ENCODE data around the gene ZNF253. TPM values are rescaled to one million over a fixed set of nuclear protein-coding genes. Genes with fewer than 3 reads are reported as not detected.
"Not testable (repeated sequence)": the region's sequence is repeated elsewhere in the genome, so short reads cannot be mapped to it uniquely, and the experiment has no call there.

Gene ZNF253
- total RNA-seq, 1 donor from 2014 or later = 12.4 TPM

DNA sequence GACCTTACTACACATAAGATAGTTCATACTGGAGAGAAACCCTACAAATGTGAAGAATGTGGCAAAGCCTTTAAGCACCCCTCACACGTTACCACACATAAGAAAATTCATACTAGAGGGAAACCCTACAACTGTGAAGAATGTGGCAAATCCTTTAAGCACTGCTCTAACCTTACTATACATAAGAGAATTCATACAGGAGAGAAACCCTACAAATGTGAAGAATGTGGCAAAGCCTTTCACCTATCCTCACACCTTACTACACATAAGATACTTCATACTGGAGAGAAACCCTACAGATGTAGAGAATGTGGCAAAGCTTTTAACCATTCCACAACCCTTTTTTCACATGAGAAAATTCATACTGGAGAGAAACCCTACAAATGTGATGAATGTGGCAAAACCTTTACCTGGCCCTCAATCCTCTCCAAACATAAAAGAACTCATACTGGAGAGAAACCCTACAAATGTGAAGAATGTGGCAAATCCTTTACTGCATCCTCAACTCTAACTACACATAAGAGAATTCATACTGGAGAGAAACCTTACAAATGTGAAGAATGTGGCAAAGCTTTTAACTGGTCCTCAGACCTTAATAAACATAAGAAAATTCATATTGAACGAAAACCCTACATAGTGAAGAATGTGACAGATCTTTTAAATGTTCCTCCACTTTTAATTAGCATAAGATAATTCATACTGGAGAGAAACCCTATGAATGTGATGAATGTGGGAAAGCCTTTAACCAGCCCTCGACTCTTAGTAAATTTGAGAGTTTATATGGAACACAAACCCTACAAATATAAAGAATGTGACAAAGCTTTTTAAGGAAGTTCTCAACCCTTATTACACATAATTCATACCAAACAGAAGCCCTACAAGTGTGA is 26.6 kb downstream of the ZNF253 start:
- intact Hi-C loops (cut with micrococcal nuclease) = not testable (repeated sequence)

DNA sequence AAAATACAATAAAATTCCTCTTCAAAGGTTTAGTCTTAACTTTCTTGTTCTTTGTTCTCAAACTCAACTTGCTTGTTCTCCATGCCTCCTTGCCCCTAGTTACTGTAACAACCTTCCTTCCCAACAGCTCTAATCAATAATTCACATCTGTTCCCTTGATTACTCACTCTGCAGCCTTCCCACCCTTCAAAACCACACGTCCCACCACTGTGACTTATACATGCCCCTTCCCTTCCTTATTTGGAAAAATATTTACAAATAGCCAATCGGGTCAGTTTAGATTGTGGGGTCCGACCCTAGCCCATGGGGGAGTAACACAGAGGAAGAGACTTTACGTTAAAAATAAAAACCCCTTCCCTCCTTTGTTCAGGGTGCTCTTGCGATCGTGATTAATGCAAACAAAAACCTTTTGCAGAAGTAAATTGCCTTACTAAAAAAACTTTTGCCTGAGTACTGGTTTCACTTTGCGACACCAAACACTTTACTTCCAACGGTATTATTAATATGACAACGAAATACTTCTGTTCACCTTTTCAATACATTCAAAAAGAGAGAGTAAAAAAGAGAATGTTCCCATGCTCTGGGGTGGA is 34.6 kb downstream of the ZNF253 start:
- intact Hi-C loops (cut with micrococcal nuclease) = loop anchor here (1.0 to 2.0 kb wide), 4 partner anchors 34 to 231 kb away; partner anchors contain the start of genes ZNF101 and ZNF506

DNA sequence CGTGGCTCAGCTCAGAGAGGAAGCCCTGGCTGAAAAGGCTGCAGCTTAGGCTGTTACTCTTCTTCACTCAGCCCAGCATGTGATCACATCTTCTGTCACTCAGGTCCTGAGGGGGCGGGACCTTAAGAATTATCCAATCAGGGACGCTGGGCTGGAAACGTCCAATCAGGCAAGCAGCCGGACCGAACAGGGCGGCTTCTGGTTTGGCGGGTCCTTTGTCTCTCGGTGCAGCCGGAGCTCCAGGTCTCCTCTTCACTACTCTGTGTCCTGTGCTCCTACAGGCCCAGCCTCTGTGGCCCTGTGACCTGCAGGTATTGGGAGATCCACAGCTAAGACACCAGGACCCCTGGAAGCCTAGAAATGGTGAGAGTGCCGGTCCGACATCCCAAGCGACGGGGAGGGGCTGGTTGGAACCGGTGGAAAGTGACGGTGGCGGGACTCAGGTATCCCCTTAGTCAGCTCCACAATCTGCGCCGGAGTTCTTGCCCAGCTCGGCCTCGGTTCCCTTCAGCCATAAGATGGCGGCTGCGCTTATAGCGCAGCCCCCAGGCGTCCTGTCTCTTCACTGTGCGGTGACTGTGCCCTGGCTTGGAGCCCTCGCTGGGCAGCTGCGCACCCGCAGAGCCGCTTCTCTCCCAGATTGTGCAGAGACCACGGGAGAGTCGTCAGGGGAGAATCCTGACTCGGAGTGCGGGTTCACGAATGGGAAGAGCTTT is 35.2 kb downstream of the ZNF253 start, which contains the start of gene ZNF93:
Gene ZNF93, plus strand, starts transcription at position 218 of the 716 bp plus-strand sequence. Its CDS starts 143 bp downstream, at position 361.
- intact Hi-C loops (cut with micrococcal nuclease) = loop anchor here (1.0 to 2.0 kb wide), 4 partner anchors 35 to 232 kb away; partner anchors contain the start of genes ZNF101 and ZNF506

DNA sequence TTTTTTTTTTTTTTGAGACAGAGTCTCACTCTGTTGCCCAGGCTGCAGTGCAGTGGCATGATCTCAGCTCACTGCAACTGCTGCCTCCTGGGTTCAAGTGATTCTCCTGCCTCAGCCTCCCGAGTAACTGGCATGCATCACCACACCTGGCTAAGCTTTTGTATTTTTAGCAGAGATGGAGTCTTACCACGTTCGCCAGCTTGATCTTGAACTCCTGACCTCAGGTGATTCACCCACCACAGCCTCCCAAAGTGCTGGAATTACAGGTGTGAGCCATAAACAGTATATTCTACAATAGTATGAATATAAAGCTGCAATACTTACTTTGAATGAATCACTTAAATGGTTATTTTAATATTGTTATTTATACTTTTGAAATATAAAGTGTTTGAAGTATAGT is 41.9 kb downstream of the ZNF253 start:
- intact Hi-C loops (cut with micrococcal nuclease) = not testable (repeated sequence)

DNA sequence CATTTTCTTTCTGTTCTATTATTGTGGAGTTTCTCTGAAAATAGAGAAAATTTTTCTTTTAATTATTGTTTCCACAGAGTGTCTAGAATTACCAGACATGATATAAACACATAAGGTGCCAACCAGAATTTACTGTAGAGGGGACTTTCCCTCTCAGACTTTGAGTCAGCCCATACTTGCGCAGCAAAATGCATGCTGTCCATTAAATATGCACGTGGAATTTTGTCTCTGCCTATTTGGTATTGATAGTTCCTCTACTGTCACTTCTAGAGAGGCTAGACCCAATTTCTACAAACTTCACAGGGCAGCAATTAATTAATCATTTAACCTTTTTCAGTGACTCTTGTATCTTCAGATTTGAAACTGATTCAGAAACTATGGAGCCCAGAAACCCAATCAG is 44.0 kb downstream of the ZNF253 start:
- intact Hi-C loops (cut with micrococcal nuclease) = no loop called here

DNA sequence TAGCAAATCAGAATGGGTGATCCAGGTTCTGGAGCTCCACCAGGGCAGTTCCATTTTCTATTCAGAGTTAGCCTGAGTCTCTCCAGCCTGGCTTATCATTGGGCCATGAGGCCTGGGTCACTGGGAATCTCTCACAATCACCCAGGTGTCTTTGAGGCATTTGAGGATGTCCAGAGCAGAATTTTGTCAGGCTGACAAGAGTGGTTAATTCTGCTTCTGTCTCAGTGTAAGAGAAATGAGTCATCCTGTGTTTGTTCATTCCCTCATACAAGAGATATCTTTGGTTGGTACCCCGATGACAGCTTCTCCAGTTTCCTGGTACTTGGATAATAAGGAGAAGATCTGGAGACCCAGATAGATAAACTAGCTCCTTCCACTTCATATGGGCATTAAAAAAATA is 45.5 kb downstream of the ZNF253 start:
- intact Hi-C loops (cut with micrococcal nuclease) = no loop called here

DNA sequence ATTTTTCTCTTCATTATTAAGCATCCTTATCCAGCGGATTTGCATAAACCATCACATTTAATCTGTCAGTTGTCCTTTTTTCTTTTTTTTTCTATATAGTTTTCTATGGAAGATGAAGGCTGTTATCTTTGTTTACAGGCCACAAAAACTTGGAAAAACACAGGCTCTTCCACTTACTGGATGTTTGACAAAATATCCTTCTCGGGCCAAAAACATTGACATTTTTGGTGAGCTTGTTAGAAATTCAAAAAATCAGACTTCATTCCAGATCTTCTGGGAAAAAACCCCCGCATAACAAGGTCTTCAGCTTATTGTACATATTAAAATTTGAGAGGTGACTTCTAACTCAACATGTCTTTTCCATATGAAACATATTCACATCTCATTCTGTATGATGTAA is 48.9 kb downstream of the ZNF253 start:
- intact Hi-C loops (cut with micrococcal nuclease) = no loop called here

DNA sequence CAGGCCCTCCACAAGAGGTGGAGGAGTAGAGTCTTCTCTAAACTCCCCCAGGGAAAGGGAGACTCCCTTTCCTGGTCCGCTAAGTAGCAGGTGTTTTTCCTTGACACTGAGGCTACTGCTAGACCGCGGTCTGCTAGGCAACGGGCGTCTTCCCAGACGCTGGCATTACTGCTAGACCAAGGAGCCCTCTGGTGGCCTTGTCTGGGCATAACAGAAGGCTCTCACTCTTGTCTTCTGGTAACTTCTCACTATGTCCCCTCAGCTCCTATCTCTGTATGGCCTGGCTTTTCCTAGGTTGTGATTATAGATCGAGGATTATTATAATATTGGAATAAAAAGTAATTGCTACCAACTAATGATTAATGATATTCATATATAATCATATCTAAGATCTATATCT is 64.7 kb downstream of the ZNF253 start:
- intact Hi-C loops (cut with micrococcal nuclease) = not testable (repeated sequence)

DNA sequence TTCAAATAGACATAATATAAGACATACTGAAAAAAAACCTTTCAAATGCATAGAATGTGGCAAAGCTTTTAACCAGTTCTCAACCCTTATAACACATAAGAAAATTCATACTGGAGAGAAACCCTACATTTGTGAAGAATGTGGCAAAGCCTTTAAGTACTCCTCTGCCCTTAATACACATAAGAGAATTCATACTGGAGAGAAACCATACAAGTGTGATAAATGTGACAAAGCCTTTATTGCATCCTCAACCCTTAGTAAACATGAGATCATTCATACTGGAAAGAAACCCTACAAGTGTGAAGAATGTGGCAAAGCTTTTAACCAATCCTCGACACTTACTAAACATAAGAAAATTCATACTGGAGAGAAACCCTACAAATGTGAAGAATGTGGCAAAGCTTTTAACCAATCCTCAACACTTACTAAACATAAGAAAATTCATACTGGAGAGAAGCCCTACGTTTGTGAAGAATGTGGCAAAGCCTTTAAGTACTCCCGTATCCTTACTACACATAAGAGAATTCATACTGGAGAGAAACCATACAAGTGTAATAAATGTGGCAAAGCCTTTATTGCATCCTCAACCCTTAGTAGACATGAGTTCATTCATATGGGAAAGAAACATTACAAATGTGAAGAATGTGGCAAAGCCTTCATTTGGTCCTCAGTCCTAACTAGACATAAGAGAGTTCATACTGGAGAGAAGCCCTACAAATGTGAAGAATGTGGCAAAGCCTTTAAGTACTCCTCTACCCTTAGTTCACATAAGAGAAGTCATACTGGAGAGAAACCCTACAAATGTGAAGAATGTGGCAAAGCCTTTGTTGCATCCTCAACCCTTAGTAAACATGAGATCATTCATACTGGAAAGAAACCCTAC is 68.0 kb downstream of the ZNF253 start:
- intact Hi-C loops (cut with micrococcal nuclease) = not testable (repeated sequence)

DNA sequence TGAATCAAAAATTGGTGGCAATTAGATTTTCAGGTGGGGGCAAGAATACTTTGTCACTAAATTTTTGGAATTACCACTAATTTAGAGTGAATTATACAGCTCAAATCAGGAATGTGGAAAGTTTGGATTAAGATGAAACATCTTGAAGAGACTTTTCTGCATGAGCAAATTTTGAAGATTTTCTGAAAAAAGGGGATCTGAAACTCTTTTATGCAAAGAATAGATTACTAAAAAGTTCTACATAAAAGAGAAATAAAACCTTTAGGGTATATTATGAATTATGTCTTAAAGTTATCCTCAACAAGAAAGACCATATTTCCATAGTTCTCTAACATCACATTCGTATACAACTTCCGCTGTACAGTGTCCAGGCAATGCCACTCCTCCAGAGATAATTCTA is 71.7 kb downstream of the ZNF253 start:
- intact Hi-C loops (cut with micrococcal nuclease) = no loop called here

DNA sequence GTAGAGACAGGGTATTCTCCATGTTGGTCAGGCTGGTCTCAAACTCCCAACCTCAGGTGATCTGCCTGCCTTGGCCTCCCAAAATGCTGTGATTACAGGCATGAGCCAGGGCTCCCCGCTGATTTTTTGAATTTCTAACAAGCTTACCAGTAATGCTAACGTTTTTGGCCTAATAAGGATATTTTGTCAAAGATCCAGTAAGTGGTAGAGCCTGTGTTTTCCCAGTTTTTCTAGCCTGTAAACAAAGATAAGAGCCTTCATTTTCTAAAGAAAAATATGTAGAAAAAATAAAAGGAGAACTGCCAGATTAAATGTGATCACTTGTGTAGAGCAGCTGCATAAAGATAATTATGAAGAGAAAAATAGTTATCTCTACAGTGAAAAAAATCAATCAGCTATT is 72.8 kb downstream of the ZNF253 start:
- intact Hi-C loops (cut with micrococcal nuclease) = no loop called here

DNA sequence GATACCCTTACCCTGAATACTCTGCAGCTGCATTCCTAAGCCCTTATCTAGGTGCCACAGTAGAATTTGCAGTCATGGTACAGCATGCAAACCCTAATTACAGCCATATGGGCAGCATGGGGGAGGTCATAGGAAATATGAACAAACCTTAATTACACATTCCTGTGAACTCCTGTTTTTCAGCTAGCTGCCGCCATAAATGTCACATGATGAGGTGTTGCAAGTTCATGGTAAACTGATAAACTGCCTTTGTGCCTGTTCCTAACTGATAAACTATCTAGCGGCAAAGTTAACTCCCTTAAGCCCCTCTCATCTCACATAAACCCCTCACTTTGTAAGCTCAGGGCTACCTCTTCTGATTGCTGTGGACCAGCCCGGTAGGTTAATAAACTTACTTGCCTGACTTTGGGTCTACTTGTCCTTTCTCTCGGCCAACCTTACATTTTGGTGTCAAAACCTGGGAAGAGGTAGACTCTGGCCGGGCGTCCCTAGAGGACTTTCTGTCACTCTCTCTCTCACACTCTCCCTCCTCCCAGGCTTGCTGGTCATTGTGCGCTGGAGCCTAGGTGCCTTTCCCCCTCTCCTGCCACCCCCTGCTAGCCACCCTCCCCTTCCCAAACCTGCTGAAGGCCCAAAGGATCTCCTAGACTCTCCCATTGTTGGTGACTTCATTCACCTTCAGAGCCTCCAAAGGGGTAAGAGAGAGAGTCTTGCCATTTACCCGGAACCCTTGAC is 78.3 kb downstream of the ZNF253 start:
- intact Hi-C loops (cut with micrococcal nuclease) = no loop called here

Other genes starting within 250 kb of the ZNF253 start
- 25.7 and 26.0 TPM in 2 replicates for gene PBX4, start 247.2 kb upstream of the ZNF253 start, total RNA-seq
- gene LPAR2, start 237.7 kb upstream of the ZNF253 start, total RNA-seq = 44.2 and 45.2 TPM in 2 replicates
- 78.8 and 79.6 TPM in 2 replicates for gene GMIP, start 222.2 kb upstream of the ZNF253 start, total RNA-seq
- 89.3 and 93.7 TPM in 2 replicates for gene ATP13A1, start 202.2 kb upstream of the ZNF253 start, total RNA-seq
- 80.6 and 86.2 TPM in 2 replicates for gene ZNF101, start 197.0 kb upstream of the ZNF253 start, total RNA-seq
- gene ZNF14, start 132.8 kb upstream of the ZNF253 start, total RNA-seq = 5.1 and 6.0 TPM in 2 replicates
- 15.3 and 16.7 TPM in 2 replicates for gene ZNF506, start 44.1 kb upstream of the ZNF253 start, total RNA-seq
- gene ZNF93, start 35.1 kb downstream of the ZNF253 start, total RNA-seq = 7.2 and 7.3 TPM in 2 replicates
- 5.4 and 5.8 TPM in 2 replicates for gene ZNF682, start 173.6 kb downstream of the ZNF253 start, total RNA-seq
- gene ZNF90, start 212.1 kb downstream of the ZNF253 start, total RNA-seq = 4.6 and 5.2 TPM in 2 replicates